ENCODE measurements around the gene REV1.

REV1 gene

DNA sequence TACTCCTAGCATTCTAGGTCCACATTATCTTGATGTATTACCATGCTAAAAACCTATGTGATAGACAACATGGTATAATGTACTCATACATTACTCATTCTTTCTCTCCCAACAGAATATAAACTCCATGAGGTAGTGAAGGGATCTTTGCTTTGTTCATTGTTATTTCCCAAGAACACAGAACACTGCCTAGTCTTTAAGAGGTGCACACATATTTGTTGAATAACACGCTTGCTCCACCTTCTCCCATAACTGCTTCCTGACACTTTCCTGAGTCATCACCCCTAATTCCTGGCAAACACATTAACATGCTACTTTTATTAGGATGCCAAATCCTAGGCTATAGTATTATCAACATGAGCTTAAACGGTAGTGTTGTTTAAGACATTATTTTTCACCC lies 41.3 kb downstream of the REV1 start:
- DNase-seq (ENCODE audit: low read depth): no peak

DNA sequence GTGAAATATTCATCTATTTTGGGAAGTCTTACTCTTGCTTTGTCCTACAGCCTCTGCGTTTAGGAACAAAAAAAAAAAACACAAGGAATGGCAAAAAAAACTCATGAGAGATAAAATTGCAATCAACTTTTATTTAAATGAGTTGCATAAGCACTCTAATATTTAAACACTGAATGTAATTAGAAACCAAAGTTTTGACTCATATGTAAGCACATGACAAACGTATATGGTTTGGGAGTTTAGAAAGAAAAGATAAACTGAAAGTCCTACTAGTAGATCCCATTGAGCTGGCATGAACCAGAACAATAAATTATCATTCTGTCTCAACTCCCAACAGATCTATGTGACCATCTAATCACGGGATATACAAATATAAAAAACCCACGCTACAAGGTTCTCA lies 44.8 kb downstream of the REV1 start:
- no peak for DNase-seq (ENCODE audit: low read depth)

DNA sequence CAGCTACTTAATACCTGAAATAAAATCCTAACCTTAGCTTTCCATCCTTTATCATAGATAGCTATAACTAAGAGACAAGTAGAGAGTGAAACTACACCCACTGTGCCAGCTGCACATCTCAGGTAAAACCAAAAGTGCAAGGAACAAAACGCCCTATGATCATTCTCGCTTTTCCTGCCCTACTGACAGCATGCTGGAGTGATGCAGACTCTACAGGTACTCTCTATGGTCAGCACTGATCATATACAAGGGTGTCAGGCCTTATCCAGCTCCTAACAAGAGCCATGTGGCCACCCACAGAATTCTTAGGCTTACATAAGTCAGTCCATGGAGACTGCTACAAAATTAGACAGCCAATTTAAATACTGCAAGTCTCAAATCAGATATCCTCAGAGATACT lies 45.6 kb downstream of the REV1 start:
- DNase-seq (ENCODE audit: low read depth): no peak

DNA sequence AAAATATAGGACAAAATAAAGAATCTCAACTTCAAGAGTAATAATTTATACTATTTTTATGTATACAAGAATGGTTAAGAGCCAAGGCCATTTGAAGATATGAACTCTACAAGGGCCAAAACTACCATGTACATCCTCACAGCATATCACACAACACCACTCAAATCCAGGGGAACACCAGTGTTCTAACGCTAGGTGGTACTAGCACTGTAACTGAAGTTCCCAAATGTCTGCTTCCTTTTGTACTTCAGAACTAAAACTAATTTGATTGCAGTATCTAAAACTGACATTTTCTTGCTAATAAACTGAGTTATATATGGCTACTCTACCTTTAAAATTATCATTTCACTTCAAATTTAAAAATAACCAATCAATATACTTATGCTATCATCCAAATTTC lies 47.0 kb downstream of the REV1 start:
- no peak for DNase-seq (ENCODE audit: low read depth)

DNA sequence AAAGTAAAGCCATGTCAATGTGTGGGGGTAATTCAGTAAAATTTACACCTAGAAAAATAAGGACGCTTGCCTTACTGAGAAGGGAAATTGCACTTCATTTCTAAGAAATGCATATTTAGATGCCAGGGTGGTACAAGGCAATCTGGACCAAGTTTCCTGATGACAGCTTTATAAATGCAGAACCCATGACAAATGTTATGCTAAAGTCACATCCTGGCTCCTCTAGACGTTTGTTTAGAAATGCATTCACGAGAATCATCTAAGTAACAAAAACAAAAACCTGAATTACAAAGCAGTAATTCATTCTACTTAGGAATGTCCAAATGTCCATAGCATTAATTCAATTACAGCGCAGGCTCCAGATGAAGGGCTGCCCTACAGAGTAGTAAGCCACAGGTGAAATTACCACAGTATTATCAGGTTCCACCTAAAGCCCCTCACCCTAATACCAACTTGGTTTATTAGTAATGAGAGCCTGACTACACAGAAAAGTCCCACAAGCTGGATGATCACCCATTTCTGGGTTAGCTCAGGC lies 49.8 kb downstream of the REV1 start:
- DNase-seq (ENCODE audit: low read depth): no peak

DNA sequence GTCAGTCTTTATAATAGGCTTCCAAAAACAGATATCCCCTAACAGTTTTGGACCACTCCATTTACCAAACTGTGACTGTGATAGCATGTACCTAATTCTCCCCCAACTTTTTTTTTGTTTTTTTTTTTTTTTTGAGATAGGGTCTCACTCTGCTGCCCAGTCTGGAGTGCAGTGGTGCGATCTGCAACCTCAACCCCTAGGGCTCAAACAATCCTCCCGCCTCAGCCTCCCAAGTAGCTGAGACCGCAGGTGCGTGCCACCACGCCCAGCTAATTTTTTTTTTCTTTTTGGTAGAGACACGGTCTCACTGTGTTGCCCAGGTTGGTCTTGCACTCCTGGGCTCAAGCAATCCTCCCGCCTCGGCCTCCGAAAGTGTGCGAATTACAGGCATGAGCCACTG lies 52.9 kb downstream of the REV1 start:
- DNase-seq (ENCODE audit: low read depth): no peak

DNA sequence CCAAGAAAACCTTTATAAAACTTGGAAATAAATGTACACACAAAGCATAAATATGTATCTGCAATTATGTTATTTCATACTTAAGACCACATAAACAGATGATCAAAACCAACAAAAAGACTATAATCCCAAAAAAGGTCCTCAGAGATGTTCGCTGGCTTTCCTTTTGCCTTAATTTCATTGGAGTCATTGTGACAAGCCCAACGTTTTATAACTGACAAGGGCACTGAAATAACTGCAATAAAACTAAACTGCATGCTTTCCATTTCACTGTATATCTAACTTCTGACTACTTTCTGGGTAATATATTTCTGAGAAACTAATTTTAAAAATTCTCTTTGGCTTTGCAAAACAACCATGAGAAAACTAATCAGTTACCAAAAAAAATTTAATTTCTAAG lies 56.5 kb downstream of the REV1 start:
- DNase-seq (ENCODE audit: low read depth): no peak

DNA sequence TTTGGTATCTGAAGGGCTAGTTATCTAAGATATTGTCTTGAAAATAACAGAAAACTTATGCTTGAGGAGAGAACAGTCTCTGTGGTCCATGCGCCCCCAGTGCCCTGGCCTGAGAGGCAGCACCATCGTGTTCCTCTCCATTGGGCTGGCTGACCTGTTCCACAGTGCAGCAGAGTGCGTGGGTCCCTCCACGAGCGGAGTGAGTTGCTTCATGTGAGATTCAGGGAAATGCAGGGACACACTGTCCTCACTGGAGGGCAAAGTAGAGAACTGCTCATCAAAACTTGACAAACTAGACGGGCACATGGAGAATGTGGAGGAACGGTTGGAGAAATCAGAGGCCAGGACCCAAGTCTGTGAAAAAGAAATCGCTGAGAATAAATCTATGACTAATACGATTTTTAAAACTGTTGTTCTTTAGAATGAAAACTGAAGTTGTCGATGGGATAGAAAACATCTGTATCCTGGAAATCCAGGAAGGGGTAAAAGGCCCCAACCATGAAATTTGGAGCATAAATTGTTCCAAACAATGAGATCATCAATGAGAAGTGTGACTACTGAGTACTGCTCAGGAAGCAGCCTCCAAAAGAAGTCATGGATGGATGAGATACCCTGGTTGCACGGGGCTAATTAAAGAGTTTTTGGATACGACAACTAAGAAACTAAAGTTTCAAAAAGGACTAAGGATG lies 58.1 kb downstream of the REV1 start:
- DNase-seq (ENCODE audit: low read depth): no peak

DNA sequence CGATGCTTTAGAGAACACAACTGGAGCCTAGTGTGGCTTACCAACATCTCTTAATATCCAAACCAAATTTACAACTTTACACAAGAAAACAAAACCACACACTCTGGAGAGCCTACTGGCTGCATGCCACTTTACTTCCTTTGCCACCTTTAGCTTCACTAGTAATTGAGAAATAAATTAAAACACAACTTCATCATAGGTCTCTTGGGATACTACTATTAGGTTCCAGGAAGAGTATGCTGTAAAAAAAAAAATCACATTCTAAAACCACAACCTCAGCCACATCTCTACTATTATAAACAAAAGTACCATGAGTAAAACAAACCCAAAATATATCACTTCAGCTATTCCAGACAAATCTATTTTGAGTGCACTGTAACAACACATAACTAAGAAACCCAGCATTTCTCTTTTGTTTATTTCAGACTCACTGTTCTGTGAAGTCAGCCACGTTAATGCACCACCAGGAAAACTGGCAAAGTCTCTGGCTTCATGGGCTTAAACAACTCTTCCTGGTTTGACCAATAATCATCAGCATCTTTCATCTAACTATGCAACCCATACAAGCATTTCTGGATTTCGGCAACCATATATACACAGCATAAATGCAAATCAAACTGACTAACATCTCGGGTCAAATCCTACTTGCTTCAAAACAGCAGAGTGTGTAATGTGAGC lies 59.1 kb downstream of the REV1 start:
- DNase-seq (ENCODE audit: low read depth): no peak

DNA sequence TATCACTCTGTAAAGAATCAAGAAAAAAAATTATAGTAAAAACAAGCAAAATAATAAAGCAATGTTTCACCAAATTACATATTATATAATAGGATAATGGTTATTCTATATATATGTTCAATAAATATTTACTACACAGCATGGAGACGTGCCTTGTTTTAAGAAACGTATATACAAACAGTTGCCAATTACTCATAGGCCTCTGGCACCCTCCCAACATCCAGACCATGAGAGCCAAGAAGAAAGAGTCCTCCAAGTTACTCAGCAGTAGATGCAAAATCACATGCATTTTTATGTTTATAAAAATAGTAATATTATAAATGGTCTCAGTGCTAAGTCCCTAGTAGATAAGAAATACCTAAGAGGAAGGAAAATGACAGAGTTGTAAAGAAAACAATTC lies 64.8 kb downstream of the REV1 start:
- DNase-seq (ENCODE audit: low read depth): no peak

DNA sequence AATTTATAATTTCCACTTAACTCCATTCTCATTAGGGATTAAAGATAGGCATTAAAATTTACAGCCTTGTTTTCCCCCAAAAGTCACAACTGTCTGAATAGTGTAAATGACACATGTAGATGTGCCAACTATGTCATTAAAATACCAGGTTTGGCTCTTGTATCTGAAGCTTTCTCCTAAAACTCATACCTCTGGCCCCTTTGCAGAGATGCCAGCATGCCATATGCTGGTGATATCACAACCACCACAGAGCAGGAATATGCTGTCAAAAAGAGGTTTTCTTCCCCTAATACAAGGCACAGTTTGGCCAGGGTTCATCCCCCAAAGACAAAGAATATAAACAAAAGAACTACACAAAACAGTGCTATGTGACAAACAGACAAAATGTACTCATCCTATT lies 65.4 kb downstream of the REV1 start:
- DNase-seq (ENCODE audit: low read depth): no peak

DNA sequence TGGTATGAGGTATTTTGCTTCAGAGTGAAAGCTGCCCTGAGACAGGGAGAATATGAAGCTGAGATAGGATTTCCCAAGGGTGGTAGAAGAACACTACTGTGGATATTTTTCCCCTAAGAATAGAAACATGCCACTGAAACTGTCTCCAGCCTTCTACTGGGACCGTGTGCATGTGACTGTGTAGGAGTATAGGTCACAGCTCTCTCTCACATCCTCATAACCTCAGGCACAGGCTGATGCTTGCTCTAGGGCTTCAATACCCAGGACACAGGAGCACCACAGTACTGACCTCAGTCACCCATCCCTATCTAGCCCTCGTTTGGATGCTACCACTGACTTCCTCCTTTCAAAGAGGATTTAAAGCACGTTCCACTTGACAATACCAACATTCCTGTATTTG lies 67.2 kb downstream of the REV1 start:
- no peak for DNase-seq (ENCODE audit: low read depth)

DNA sequence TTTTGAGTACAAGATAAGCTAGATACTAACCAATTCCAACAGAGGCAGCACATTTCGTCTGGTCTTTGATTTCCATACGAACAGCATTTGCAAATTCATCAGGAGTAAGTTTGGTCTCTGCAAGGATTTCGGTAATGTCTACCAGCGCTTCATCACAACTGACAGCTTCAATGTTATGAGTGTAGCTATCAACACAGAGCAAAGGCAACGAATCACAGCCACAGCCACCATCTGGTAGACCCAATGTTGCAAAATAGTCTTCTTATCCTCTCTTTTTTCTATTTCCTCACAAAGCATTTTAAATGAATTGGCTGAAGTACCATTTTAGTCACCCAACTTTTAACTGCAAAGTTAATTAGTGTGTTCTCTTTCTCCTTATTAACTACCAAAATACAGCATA lies 68.3 kb downstream of the REV1 start:
- DNase-seq (ENCODE audit: low read depth): no peak

DNA sequence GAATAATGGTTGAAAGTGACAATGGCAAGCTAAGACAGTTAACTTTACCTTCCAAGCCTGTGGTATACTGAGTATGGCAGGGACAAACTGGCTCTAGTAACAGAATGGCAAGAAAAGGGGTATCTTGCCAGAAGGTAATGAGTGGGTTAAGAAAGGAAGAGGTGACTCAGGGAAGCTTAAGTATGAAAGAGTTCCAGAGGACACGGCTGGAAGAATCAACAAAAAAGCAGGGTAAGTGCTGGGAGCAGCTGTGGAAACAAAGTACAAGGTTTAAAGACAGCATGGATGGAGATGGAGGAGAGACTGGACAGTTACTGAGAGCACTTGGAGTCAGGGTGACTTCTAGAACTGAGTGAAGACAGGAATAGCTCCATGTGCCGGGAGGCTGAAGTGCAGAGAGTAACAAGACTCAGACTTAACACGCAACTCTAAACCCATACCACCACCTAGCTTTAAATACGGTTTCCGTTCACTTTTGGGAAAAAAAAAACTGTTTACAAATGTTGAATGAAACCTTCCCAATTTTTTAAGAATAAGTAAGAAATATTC lies 69.0 kb downstream of the REV1 start:
- DNase-seq (ENCODE audit: low read depth): no peak

DNA sequence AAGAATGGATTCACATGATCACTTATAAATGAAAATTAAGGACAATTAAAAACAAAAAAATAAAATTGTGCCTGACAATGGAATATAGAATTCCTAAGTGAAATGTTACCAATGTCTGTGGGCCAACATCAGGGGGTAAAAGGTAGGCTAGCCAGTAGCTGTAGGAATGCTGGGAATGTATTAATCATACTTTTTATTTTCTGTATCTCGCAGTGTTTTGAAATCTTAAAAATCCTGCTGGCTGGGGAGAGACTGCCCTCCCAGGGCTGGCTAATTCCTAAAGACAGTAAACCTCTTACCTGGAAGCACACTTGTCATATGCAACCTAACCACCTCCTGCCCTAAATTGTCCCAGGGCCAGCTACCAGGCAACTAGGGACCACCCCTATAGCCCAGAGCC lies 69.8 kb downstream of the REV1 start:
- no peak for DNase-seq (ENCODE audit: low read depth)

DNA sequence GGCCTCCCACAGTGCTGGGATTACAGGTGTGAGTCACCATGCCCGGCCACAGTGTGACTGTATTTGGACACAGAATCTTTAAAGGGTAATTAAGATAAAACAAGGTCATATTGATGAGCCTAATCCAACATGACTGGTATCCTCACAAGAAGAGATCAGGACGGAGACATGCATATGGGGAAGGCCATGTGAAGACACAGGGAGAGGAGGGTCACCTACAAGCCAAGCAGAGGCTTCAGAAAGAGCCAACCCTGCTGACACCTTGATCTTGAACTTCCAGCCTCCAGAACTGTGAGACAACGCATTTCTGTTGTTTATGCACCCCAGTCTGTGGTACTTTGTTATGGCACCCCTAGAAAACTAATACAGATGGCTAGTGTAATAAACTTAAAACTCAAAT lies 72.4 kb downstream of the REV1 start:
- no peak for DNase-seq (ENCODE audit: low read depth)

DNA sequence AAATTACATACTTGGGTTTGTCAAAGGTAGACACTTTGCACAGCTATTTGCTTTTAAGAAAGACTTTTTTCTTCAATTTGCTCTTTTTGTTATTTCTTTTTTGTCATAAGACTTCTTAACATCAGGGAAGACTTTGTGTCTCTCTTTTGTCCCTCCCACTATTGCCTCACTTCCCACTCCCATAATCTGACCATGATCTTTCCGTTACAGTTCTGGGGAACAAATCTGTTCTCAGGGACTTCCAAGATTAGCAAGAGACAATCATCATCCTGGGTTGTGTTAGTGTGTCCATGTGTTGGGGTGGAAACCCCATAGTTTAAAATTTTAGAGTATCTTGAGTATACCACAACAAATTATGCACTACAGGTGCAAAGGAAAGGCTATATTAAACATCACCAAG lies 75.3 kb downstream of the REV1 start:
- no peak for DNase-seq (ENCODE audit: low read depth)

DNA sequence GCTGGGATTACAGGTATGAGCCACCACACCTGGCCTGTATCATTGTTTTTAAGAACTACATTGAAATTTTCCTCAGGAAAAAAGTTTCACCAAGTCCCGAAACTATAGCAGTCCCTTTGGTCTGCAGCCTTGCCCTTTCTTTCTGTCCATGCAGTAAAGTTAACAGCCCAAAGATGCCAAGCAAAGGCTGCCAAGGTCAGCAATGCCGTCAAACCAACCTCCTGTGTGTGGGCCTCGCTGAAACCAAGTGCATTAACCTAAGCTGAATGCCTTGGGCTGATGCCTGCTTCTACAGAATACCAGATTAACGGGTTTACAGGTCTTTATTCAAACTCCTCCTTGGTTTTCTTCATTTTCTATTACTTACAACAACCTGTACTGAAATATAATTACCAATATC lies 79.5 kb downstream of the REV1 start:
- DNase-seq (ENCODE audit: low read depth): no peak

DNA sequence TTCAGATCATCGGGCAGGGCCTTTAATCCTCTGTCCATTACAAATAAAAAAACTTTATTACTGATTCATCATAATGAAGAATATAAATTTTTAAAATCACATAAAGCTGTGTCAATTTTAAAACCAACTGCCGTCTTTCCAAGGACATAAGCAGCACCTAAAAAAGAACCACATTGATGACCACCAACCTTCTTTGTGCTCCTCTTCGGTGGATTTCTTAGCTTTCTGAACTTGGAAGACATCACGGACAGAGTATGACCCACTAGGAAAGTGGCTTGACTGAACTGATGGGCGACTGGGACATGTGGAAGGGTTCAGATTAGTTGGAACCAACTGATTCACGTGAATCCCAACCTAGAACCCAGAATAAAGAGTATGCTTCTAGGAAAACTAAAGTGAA lies 83.7 kb downstream of the REV1 start:
- DNase-seq (ENCODE audit: low read depth): no peak

DNA sequence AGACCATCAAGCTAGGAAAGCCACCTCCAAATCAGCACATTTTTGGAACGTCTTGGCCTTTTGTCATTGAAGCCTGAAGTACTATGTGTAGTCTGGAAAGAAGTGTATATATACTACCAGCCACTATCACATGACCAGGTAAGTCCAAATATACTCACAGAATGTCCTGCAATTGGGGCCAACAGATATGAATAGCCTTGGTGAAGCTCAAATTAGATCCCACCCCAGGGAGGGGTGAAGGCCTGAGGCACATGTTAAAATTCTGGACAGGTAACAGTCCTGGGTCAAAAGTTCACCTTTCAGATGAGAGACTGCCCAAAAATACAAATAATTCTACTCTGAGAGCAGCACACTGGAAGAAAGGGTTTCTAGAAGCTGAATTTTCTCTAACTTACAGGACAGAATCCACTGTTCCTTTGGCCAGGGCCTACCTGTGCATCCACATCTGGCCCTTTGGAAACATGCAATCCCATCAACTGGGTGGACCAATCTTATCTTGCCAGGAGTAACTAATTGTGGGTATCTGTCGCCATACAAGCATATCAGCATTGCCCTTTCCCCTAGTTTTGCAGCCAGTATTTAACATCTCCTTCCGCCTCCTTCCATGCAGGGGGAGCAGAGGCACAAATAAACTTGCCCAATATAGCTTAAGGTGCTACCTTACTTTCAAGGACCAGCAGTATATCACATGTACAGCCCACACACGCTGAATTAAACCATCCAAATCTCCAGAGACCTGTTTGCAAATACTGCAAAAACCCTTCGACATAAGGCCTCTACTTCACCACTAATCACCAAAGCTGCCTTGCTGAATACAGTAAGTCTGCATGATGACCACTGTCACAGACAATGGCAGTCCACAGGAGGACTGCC lies 84.8 kb downstream of the REV1 start:
- no peak for DNase-seq (ENCODE audit: low read depth)

DNA sequence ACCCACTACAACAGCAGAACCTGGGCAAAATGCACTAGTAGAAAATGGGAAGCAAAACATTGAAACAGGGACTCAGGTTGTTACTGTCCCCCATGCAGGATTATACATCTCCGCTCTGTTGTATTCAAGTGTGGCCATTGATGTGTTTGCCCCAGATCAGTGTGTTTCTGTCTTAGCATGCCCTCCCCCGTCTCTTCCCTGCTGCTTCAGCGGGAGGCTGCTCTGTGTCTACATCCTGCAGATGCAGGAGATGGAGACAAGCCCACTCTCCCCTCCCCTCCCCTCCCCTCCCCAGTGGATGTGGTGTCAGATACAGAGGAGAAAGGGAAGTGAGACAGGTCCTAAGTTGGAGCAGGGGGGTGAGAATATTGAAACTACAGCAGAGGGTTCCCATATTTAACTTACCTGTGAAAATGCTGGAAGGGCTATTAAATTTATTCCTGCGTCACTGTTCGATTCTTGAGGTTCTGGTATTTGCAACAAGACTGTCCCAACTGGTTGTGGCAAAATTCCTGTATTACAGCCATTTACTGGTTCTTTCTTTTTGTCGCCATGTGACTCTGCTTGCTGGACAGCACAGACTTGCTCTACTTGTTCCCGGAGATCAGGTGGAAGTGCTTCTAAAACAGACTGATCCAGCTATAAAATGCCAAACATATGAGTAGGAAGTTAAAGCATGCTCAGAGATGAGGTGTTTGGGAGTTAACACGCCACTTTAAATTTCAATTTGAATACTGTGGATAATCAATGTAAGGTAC lies 85.6 kb downstream of the REV1 start:
- no peak for DNase-seq (ENCODE audit: low read depth)

DNA sequence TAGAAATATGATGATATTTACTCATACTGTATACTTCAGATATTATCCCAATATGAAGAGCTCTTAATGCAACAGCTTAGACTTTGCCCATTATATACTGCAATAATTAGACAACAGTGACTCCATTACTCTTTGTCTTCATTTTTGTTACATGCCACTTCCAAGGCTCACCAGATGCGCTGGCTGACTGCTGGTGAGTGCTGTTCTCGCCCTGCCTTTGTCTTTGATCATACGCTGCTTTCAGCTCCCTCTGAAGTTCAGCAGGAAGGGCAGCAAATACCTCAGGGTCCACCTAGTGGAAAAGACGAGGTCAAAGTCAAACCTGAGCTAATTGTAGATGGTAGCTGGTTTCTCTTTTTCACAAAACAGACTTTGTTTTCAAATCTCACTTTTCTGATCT lies 86.3 kb downstream of the REV1 start:
- DNase-seq (ENCODE audit: low read depth): no peak
